ENCODE data around the gene MTAP.
"Not testable (repeated sequence)": the region's sequence is repeated elsewhere in the genome, so short reads cannot be mapped to it uniquely, and the experiment has no call there.

The MTAP gene

DNA sequence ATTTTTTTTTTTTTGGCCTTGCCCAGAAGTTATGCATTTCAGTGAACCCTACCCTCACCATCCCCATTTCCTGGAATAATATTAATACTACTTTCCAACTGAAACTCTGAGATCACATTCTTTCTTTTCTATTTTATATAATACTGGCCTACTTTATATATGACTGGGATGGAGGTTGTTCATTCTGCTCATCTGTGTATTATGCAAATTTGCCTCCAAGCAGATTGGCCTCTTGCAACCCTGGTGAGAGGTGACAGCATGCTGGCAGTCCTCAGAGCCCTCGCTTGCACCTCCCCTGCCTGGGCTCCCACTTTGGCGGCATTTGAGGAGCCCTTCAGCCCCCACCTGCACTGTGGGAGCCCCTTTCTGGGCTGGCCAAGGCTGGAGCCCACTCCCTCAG, 156.4 kb downstream of the MTAP start:
- no peak for TF ChIP-seq EZH2phosphoT487 (IDR thresholded peaks at IDR 0.05; ENCODE audit: low read depth)
- TF ChIP-seq, protein P1, sequence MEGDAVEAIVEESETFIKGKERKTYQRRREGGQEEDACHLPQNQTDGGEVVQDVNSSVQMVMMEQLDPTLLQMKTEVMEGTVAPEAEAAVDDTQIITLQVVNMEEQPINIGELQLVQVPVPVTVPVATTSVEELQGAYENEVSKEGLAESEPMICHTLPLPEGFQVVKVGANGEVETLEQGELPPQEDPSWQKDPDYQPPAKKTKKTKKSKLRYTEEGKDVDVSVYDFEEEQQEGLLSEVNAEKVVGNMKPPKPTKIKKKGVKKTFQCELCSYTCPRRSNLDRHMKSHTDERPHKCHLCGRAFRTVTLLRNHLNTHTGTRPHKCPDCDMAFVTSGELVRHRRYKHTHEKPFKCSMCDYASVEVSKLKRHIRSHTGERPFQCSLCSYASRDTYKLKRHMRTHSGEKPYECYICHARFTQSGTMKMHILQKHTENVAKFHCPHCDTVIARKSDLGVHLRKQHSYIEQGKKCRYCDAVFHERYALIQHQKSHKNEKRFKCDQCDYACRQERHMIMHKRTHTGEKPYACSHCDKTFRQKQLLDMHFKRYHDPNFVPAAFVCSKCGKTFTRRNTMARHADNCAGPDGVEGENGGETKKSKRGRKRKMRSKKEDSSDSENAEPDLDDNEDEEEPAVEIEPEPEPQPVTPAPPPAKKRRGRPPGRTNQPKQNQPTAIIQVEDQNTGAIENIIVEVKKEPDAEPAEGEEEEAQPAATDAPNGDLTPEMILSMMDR (IDR thresholded peaks at IDR 0.05; ENCODE audit: low read depth, low read length) = no peak
- Histone ChIP-seq H2AFZ (ENCODE audit: low read depth, low read length) (no peak overlapping the region), H3K9me3 (ENCODE audit: insufficient read depth, low read length) (no peaks in the 10 kb centered on the region), H3K9ac (ENCODE audit: low read length) (no peak overlapping the region), H3K27me3 (ENCODE audit: low read depth, low read length) (no peaks in the 10 kb centered on the region), H4K20me1 (ENCODE audit: insufficient read depth, low read length) (no peaks in the 10 kb centered on the region), H3K79me2 (ENCODE audit: low read length) (no peaks in the 10 kb centered on the region), H3K4me2 (ENCODE audit: low read length) (no peak overlapping the region), H3K36me3 (replicated peaks; ENCODE audit: low read depth, low read length) (no peaks in the 10 kb centered on the region), H3K4me3 (ENCODE audit: low read length) (no peak overlapping the region), H3K27ac (ENCODE audit: low read length) (no peak overlapping the region), H3K4me1 (ENCODE audit: low read length) (no peaks in the 10 kb centered on the region)

DNA sequence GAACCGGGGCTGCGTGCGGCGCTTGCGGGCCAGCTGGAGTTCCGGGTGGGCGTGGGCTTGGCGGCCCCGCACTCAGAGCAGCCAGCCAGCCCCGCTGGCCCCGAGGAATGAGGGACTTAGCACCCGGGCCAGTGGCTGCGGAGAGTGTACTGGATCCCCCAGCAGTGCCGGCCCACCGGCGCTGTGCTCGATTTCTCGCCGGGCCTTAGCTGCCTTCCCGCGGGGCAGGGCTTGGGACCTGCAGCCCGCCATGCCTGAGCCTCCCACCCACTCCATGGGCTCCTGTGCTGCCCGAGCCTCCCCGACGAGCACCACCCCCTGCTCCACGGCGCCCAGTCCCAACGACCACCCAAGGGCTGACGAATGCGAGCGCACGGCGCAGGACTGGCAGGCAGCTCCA, 156.8 kb downstream of the MTAP start:
- H2AFZ ChIP-seq (ENCODE audit: low read depth, low read length); H3K9me3 ChIP-seq (ENCODE audit: insufficient read depth, low read length); H3K4me3 ChIP-seq (ENCODE audit: low read length); H3K79me2 ChIP-seq (ENCODE audit: low read length); H3K4me1 ChIP-seq (ENCODE audit: low read length); H3K4me2 ChIP-seq (ENCODE audit: low read length); H3K27me3 ChIP-seq (ENCODE audit: low read depth, low read length); H3K36me3 ChIP-seq (replicated peaks; ENCODE audit: low read depth, low read length); H3K9ac ChIP-seq (ENCODE audit: low read length); H4K20me1 ChIP-seq (ENCODE audit: insufficient read depth, low read length); H3K27ac ChIP-seq (ENCODE audit: low read length): not testable (repeated sequence)

DNA sequence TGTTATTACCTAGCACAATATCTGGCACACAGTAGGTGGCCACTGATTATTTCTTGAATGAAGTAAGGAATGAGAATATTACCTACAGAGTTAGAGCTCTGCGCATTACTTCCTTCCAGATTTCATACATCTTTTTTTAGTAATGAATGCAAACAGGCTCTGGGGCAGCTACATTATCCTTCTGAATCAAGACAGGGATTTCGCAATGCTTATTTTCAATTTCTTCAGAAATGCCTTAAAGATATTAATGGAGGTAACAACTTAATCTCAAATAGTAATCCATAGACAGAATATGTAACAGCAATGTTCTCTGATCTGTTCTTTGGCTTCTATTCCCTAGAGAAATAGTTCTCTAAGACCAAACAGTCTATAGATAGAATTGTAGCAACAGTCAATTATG, 159.1 kb downstream of the MTAP start:
- no peak overlapping the region for H2AFZ ChIP-seq (ENCODE audit: low read depth, low read length)
- H3K4me1 ChIP-seq (ENCODE audit: low read length) = no peaks in the 10 kb centered on the region
- H3K9ac ChIP-seq (ENCODE audit: low read length) = no peak overlapping the region
- no peak overlapping the region for H3K4me2 ChIP-seq (ENCODE audit: low read length)
- no peaks in the 10 kb centered on the region for H3K79me2 ChIP-seq (ENCODE audit: low read length)
- no peak overlapping the region for H3K4me3 ChIP-seq (ENCODE audit: low read length)
- H3K27ac ChIP-seq (ENCODE audit: low read length) = no peak overlapping the region
- no peaks in the 10 kb centered on the region for H4K20me1 ChIP-seq (ENCODE audit: insufficient read depth, low read length)
- TF ChIP-seq, protein P1 (IDR thresholded peaks at IDR 0.05; ENCODE audit: low read depth, low read length) = no peak
- TF ChIP-seq EZH2phosphoT487 (IDR thresholded peaks at IDR 0.05; ENCODE audit: low read depth) = no peak
- H3K36me3 ChIP-seq (replicated peaks; ENCODE audit: low read depth, low read length) = no peaks in the 10 kb centered on the region
- H3K9me3 ChIP-seq (ENCODE audit: insufficient read depth, low read length) = no peaks in the 10 kb centered on the region
- H3K27me3 ChIP-seq (ENCODE audit: low read depth, low read length) = no peaks in the 10 kb centered on the region

DNA sequence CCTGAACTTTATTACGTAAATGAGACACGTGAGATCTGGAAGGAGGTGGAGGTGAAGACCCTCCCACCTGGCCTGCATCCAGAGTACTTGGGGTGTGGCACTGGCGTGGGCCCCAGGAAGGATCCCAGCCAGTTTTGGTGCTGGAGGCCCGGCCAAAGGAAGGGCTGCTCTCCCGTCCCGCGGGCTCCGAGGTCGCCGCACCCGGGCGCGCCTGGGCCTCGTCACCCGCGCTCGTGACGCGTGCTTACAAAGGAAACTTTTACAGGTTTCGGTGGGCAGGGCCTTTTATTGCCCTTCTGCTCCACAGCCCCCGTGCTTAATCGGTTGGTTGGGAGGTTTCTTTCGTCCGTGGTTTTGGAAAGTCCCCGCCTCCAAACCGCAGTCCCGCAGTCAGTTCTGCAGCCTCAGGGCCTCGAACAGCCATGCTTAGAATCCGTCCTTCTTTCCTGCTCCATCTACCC, 162.5 kb downstream of the MTAP start:
- no peak for TF ChIP-seq EZH2phosphoT487 (IDR thresholded peaks at IDR 0.05; ENCODE audit: low read depth)
- Histone ChIP-seq H4K20me1 (ENCODE audit: insufficient read depth, low read length) (no peaks in the 10 kb centered on the region), H3K4me1 (ENCODE audit: low read length) (no peaks in the 10 kb centered on the region), H3K36me3 (replicated peaks; ENCODE audit: low read depth, low read length) (no peaks in the 10 kb centered on the region), H3K79me2 (ENCODE audit: low read length) (no peaks in the 10 kb centered on the region), H2AFZ (ENCODE audit: low read depth, low read length) (no peak overlapping the region), H3K9ac (ENCODE audit: low read length) (no peak overlapping the region), H3K4me2 (ENCODE audit: low read length) (no peak overlapping the region), H3K27me3 (ENCODE audit: low read depth, low read length) (no peaks in the 10 kb centered on the region), H3K9me3 (ENCODE audit: insufficient read depth, low read length) (no peaks in the 10 kb centered on the region), H3K27ac (ENCODE audit: low read length) (no peak overlapping the region), H3K4me3 (ENCODE audit: low read length) (no peak overlapping the region)

DNA sequence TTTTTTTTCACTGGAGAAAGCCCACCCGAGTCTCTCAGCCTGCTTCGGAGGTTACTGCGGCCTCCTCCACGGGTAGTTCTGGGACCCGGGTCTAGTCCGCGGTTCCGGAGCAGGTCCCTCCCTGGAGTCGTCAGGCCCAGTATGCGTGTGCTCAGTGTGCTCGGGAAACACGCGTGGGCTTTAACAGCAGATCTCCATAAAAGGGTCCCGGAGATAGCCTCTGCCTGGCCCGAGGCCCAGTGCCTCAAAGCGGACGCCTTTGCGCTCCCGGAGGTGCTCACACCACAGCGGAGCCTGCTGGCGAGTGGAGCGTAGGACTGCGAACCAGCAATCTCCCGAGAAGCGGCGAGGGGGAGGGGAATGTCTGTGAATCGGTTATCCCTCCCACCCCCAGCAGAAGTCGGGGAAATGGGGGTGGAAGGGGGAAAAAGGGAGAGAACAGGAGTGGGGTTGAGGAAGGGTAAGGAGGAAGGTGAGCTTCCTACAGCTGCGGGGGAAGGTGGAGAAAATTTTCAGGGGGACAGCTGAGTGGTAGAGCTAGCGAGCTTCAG, 163.0 kb downstream of the MTAP start:
- Histone ChIP-seq H3K4me2 (ENCODE audit: low read length) (no peak overlapping the region), H3K36me3 (replicated peaks; ENCODE audit: low read depth, low read length) (no peaks in the 10 kb centered on the region), H3K9ac (ENCODE audit: low read length) (no peak overlapping the region), H3K27ac (ENCODE audit: low read length) (no peak overlapping the region), H3K4me3 (ENCODE audit: low read length) (no peak overlapping the region), H3K27me3 (ENCODE audit: low read depth, low read length) (no peaks in the 10 kb centered on the region), H4K20me1 (ENCODE audit: insufficient read depth, low read length) (no peaks in the 10 kb centered on the region), H3K4me1 (ENCODE audit: low read length) (no peaks in the 10 kb centered on the region), H2AFZ (ENCODE audit: low read depth, low read length) (no peak overlapping the region), H3K9me3 (ENCODE audit: insufficient read depth, low read length) (no peaks in the 10 kb centered on the region), H3K79me2 (ENCODE audit: low read length) (no peaks in the 10 kb centered on the region)
- TF ChIP-seq, protein P1 (IDR thresholded peaks at IDR 0.05; ENCODE audit: low read depth, low read length) = no peak
- no peak for TF ChIP-seq EZH2phosphoT487 (IDR thresholded peaks at IDR 0.05; ENCODE audit: low read depth)
